PFSK-1 (cell line): ENCODE measurements around the gene IST1.

ENCODE experiments used
- POLR2AphosphoS5 ChIP-seq: IDR thresholded peaks from 2 replicates; pipeline ENCODE4 v1.6.1; 2012; ENCODE audit warnings: low read depth, mild to moderate bottlenecking, control low read depth, low read length, moderate library complexity
- SIN3A ChIP-seq: IDR thresholded peaks from 2 replicates; pipeline ENCODE4 v1.6.1; 2012; ENCODE audit warnings: mild to moderate bottlenecking, low read length, moderate library complexity, borderline replicate concordance; ENCODE audit not compliant: insufficient read depth

DNA sequence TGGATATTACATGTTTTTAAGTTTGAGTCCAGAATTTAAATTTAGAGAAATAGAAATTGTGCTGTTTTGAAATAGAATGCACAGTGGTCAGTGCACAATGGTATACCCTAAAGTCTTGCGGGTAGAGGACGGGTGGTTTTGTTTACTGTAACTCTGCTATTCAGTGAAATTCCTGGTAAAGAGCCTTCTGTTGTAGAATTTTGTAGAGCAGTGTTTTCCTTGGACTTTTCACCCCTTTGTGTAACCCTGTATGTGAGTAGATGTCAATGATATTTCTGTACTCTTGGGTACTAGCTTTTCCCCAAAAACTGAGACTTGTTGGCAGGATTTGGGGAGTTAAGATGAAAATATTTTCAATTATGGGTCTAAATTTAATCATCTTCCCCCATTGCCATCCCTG lies 19.5 kb downstream of the IST1 start:
- no peak for TF ChIP-seq POLR2AphosphoS5
- no peak for TF ChIP-seq SIN3A
